Measurements from ENCODE around the gene CCBE1. TPM values are rescaled to one million over a fixed set of nuclear protein-coding genes. Genes with fewer than 3 reads are reported as not detected.

The CCBE1 gene
- total and polyA plus RNA-seq, 5 donors: 0.48 to 3.5 (median 1.1) TPM

DNA sequence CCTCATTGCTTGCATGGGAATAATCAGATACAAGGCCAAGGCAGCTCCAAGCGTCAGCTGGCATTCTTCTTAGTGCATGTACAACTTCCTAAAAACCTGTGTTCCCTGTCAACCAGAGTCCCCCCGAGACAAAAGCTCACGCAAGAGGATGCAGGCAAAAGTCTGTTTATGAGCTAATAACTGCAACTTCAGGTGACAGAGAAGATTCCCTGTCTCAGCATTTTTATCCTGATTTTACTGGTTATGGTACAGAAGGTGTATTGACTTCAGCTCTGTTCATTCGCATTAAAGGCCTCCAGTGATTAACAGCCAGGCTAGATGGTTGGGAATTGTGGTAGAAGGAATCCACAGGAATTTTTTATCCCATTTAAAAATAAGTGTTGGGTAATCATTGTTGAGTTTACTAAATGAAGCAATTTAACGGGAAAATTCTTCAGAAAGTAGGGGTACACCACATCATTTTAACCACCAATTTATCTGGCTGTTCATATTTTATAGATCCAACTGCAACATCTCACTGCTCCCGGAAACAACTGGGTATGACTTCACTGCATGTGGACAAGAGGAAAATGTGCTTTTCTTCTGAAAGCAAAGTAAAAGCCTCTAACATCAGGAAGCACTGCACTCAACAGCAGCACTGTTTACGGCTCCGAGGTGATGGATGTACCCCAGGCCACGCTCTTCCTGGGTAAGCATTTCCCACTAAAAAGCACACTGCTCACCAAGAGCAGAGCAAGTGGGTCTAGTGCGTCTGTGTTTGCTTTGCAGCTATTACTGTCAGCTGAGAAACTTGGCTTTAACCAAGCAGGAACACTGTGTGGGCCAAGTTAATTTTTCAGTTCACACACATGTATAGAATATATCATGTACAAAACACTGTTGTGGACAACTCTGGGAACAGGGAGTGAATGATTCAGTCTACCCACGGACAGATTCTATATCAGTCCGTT lies 31.9 kb downstream of the CCBE1 start:
- intact Hi-C loops (cut with DNase I): no loop called here
- WGBS: 57% methylated on average over 12 of the region's 12 CpGs
- H3K9me3 ChIP-seq (ENCODE audit: control insufficient read depth, low read length): no peaks in the 10 kb centered on the region
- no peaks in the 10 kb centered on the region for H3K27me3 ChIP-seq (ENCODE audit: control insufficient read depth, insufficient read depth)
- DNase-seq (no peak), ATAC-seq (peak in 1 of 2 donors; percentile 11)
- H3K4me3 ChIP-seq (ENCODE audit: low read length): no peak overlapping the region
- no peak overlapping the region for H3K27ac ChIP-seq (ENCODE audit: low read length)
- no peaks in the 10 kb centered on the region for H3K4me1 ChIP-seq (ENCODE audit: control insufficient read depth, insufficient read depth, low read length)

DNA sequence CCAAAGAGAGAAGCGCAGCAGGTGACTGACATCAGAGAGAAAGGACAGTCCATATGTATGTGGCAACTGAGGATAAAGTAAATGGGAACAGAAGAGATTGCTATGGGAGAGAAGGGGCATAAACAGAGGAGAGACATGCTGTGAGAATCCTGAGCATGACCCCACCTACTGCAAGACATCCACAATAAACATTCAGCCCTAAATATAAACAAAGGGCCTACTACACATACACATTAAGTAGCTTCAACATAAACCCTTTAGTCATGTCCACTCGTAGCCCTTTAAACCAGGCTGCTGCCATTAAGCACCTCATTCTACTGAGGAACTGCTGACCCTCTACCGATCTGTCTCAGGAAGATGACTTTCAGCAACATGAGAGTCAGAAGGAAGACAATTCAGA lies 32.9 kb downstream of the CCBE1 start:
- H3K27me3 ChIP-seq (ENCODE audit: control insufficient read depth, insufficient read depth): no peaks in the 10 kb centered on the region
- no peak overlapping the region for H3K4me3 ChIP-seq (ENCODE audit: low read length)
- WGBS: 86% methylated on average over 3 of the region's 3 CpGs
- ATAC-seq: no peak
- DNase-seq: no peak
- no peak overlapping the region for H3K27ac ChIP-seq (ENCODE audit: low read length)
- H3K9me3 ChIP-seq (ENCODE audit: control insufficient read depth, low read length): no peaks in the 10 kb centered on the region
- intact Hi-C loops (cut with DNase I): no loop called here
- no peaks in the 10 kb centered on the region for H3K4me1 ChIP-seq (ENCODE audit: control insufficient read depth, insufficient read depth, low read length)

DNA sequence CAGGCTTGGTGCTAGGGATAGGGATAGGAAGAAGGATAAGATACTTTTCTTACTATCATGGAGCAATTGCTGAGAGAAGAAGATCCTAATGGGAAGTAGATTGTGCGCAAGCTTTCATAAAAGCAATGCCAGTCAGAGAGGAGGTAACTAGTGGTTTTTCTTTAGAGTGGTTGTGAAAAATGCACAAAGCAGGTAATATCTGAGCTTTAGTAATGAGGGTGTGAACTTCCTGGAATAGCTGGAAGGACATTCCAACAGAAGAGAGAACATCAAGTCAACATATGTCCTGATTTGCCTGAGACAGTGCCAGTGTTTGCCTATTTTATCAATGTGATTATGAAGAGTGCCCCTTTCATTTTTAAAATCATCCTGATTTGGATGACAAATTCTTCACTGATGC lies 34.1 kb downstream of the CCBE1 start:
- no peaks in the 10 kb centered on the region for H3K27me3 ChIP-seq (ENCODE audit: control insufficient read depth, insufficient read depth)
- H3K4me1 ChIP-seq (ENCODE audit: control insufficient read depth, insufficient read depth, low read length): no peaks in the 10 kb centered on the region
- DNase-seq (no peak), ATAC-seq (no peak)
- WGBS: 97% methylated on average over 1 of the region's 1 CpG
- H3K4me3 ChIP-seq (ENCODE audit: low read length): no peak overlapping the region
- no peak overlapping the region for H3K27ac ChIP-seq (ENCODE audit: low read length)
- H3K9me3 ChIP-seq (ENCODE audit: control insufficient read depth, low read length): no peaks in the 10 kb centered on the region
- intact Hi-C loops (cut with DNase I): no loop called here

DNA sequence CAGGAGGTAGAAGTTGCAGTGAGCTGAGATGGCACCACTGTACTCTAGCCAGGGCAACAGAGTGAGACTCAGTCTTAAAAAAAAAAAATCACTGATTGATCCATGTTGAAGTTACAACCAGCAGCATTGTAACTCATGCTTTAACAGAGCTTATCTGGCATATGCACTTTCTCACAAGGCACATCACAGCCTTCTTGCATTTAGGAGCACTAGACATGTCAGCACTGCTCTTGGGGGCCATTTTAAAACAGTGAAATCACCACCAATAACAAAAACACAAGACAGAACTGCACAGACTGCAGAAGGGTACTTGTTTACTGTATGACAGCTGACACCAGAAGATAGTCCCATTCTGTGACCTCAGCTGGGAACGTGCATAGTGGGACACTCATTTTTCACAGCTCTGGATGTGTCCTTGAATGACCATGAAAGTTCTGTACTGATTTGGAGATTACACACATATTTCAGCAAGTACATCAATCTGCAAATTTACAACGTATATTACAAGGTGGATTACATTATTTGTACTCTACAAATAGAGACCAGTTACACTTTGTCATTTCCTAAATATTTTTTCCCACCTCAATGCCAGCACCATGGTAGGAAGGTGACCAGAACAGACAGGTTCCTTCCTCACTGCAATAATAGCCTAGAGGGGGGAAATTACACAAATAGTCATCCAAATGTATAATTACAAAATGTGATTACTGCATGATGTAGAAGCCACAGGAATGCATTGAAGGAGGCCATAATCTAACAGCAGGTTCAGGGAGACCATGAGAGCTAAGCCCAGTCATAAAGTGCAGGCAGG lies 35.1 kb downstream of the CCBE1 start:
- ATAC-seq: no peak
- H3K4me3 ChIP-seq (ENCODE audit: low read length): no peak overlapping the region
- H3K27me3 ChIP-seq (ENCODE audit: control insufficient read depth, insufficient read depth): no peaks in the 10 kb centered on the region
- intact Hi-C loops (cut with DNase I): no loop called here
- no peak overlapping the region for H3K27ac ChIP-seq (ENCODE audit: low read length)
- 52% methylated on average over 2 of the region's 2 CpGs for WGBS
- no peak for DNase-seq
- no peaks in the 10 kb centered on the region for H3K9me3 ChIP-seq (ENCODE audit: control insufficient read depth, low read length)
- H3K4me1 ChIP-seq (ENCODE audit: control insufficient read depth, insufficient read depth, low read length): no peaks in the 10 kb centered on the region

DNA sequence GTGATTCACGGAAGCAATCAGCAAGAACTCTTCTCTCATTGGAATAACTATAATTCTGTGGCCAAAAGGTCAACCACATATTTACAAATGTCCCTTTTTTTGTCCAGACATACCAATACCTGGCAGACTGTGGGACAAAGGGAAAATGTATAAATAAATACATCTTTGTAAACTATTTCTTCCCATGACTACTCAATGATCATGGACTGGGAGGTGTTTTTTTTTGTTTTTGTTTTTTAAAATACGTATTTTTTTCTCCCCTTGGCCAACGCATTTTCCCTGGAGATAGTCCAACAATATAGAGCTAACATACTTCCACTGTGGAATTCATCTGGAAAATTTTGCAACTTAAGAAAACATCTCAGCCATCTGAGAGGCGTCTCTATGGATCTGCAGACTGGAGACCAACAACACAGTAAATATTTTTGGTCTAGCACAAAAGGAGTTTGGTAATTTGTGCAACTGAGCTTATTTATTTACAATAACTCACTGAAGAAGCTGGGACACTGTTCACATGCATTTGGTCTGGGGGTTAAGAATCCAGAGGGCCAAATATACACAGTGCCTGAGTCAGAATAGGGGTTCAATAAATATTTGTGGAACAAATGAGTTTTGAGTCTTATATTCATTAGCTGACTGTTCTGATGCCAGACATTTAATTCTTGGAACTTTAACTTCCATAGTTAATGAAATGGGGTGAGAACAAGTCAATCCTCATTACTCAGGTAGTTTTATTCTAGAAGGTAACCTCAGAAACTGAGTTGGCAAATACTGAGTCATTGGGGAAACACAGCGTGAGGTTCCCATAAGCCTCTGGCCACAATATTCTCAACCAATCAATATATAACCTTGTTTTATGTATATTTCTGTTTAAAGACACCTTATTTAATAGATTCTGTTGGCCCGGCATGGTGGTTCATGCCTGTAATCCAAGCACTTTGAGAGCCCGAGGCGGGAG lies 36.2 kb downstream of the CCBE1 start:
- H3K4me3 ChIP-seq (ENCODE audit: low read length): no peak overlapping the region
- DNase-seq: no peak
- intact Hi-C loops (cut with DNase I): no loop called here
- 72% methylated on average over 8 of the region's 8 CpGs for WGBS
- H3K27me3 ChIP-seq (ENCODE audit: control insufficient read depth, insufficient read depth): no peaks in the 10 kb centered on the region
- no peak overlapping the region for H3K27ac ChIP-seq (ENCODE audit: low read length)
- H3K9me3 ChIP-seq (ENCODE audit: control insufficient read depth, low read length): no peaks in the 10 kb centered on the region
- no peaks in the 10 kb centered on the region for H3K4me1 ChIP-seq (ENCODE audit: control insufficient read depth, insufficient read depth, low read length)
- no peak for ATAC-seq

DNA sequence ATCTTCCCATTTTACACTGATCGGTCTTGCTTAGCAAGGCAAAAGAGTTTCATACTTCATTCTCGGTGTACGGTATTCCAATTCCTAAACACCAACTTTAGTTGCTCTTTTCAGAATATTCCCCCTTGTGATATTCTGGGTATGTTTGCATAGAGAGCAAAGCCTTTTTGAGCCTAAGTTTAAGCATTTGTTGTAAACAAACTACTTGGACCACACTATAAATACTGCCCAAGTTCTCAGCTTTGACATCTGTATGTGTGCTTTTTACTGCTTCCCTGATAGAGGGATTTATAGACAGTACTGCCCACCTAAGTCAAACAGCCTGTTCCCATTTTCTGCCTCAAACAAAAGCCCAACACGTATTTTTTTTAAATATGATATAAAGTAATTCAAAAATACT lies 36.9 kb downstream of the CCBE1 start:
- H3K4me3 ChIP-seq (ENCODE audit: low read length): no peak overlapping the region
- no peak for DNase-seq
- H3K27ac ChIP-seq (ENCODE audit: low read length): no peak overlapping the region
- H3K4me1 ChIP-seq (ENCODE audit: control insufficient read depth, insufficient read depth, low read length): no peaks in the 10 kb centered on the region
- ATAC-seq: no peak
- no peaks in the 10 kb centered on the region for H3K9me3 ChIP-seq (ENCODE audit: control insufficient read depth, low read length)
- WGBS: 65% methylated on average over 4 of the region's 4 CpGs
- intact Hi-C loops (cut with DNase I): no loop called here
- H3K27me3 ChIP-seq (ENCODE audit: control insufficient read depth, insufficient read depth): no peaks in the 10 kb centered on the region

DNA sequence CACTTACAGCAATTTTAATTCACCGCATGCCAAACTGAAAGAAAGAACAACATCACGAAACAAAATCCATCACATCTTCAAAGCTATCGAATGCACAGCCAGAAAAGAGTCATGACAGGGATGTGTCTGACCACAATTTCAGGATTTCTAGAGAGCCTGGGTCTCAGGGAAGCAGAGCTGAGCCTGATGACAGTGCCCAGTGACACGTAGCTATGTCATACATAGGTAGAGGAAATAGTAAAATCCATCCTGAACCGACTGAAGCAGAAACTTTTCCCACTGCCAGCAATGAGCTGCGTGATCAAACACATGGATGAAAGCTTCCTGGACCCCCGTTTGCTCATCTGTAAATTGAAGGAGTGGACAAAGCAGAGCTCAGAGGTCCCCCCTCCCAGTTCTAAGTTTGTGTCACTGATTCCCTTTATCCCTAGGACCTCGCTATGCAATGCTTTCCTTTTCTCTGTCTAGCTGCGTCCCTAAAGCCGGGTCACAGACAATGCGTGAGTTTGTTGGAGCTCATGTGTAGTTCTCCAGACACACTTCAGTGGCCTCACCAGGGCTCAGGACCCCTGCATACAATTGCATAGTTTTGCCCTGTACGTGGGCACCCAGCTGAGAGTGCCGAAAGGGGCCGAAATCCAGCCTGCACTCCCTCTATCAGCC lies 37.6 kb downstream of the CCBE1 start:
- no peak for ATAC-seq
- H3K4me1 ChIP-seq (ENCODE audit: control insufficient read depth, insufficient read depth, low read length): no peaks in the 10 kb centered on the region
- no peaks in the 10 kb centered on the region for H3K27me3 ChIP-seq (ENCODE audit: control insufficient read depth, insufficient read depth)
- H3K27ac ChIP-seq (ENCODE audit: low read length): no peak overlapping the region
- DNase-seq: no peak
- H3K4me3 ChIP-seq (ENCODE audit: low read length): no peak overlapping the region
- 56% methylated on average over 14 of the region's 14 CpGs for WGBS
- no peaks in the 10 kb centered on the region for H3K9me3 ChIP-seq (ENCODE audit: control insufficient read depth, low read length)
- intact Hi-C loops (cut with DNase I): no loop called here

DNA sequence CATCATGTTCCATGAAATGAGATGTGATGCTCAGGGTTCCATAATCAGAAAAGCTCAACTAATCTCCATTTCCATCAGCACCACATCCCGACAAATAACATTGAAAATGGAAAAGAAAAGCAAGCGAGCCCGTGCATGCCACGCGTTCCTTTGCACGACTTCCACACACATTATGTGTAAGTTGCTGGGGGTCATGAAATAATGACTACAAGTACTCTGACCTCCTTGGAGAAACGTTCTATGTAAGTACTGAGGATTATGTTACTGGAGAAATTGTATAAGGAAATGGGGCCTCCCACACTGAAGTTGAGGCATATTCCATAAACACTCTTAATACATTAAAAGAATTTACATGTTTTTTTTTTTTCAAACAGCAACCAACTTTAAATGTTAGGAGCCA lies 38.3 kb downstream of the CCBE1 start:
- Histone ChIP-seq H3K27me3 (ENCODE audit: control insufficient read depth, insufficient read depth) (no peaks in the 10 kb centered on the region), H3K4me3 (ENCODE audit: low read length) (no peak overlapping the region), H3K9me3 (ENCODE audit: control insufficient read depth, low read length) (no peaks in the 10 kb centered on the region), H3K4me1 (ENCODE audit: control insufficient read depth, insufficient read depth, low read length) (no peaks in the 10 kb centered on the region), H3K27ac (ENCODE audit: low read length) (no peak overlapping the region)
- ATAC-seq (no peak), DNase-seq (no peak)
- intact Hi-C loops (cut with DNase I): no loop called here
- 89% methylated on average over 7 of the region's 7 CpGs for WGBS

DNA sequence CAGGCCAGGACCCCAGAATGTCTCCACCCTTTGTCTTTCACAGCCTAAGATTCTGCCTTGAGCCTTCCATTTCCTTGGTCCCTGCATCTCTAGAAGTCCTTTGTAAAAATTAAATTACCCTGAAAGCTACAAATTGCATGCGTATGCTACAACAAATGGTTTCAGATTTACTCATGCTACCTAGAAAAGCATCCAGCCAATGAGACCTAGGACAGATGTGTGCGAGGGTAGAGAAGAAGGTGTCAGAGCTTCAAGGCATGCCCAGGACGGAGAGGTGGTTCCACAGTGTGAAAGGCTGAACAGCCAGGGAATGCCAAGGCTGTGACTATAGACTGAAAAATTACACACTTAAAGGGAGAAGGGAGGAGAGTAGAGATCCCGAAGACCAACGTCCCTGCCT lies 40.2 kb downstream of the CCBE1 start:
- DNase-seq: no peak
- ATAC-seq: no peak
- no peaks in the 10 kb centered on the region for H3K4me1 ChIP-seq (ENCODE audit: control insufficient read depth, insufficient read depth, low read length)
- H3K27me3 ChIP-seq (ENCODE audit: control insufficient read depth, insufficient read depth): no peaks in the 10 kb centered on the region
- H3K4me3 ChIP-seq (ENCODE audit: low read length): no peak overlapping the region
- WGBS: 91% methylated on average over 5 of the region's 5 CpGs
- intact Hi-C loops (cut with DNase I): no loop called here
- H3K9me3 ChIP-seq (ENCODE audit: control insufficient read depth, low read length): no peaks in the 10 kb centered on the region
- no peak overlapping the region for H3K27ac ChIP-seq (ENCODE audit: low read length)

DNA sequence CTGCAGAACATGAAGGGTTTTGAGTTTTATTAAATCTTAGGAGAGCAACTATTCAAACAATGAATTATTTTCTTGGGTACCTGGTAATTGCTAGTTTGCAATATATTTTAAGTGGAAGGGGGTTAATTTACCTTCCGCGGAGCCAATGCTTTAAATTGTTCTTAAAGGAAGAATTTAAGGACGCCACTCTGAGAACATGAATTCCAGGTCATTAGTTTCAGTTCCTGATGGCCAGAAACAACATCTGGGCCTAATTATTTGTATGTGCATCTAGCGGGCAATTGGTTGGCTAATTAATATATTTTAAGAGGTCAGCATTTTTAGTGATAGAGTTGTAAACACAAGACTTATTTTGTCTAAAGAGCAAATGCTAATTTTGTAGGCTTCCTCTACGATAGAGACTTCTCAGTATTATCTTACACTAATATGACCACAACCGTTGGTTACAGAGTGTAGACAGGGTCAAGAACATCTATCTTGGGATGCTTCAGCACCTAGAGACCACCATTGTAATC lies 40.8 kb downstream of the CCBE1 start:
- DNase-seq (no peak), ATAC-seq (no peak)
- no peak overlapping the region for H3K27ac ChIP-seq (ENCODE audit: low read length)
- intact Hi-C loops (cut with DNase I): no loop called here
- no peaks in the 10 kb centered on the region for H3K27me3 ChIP-seq (ENCODE audit: control insufficient read depth, insufficient read depth)
- H3K4me1 ChIP-seq (ENCODE audit: control insufficient read depth, insufficient read depth, low read length): no peaks in the 10 kb centered on the region
- H3K4me3 ChIP-seq (ENCODE audit: low read length): no peak overlapping the region
- H3K9me3 ChIP-seq (ENCODE audit: control insufficient read depth, low read length): no peaks in the 10 kb centered on the region
- WGBS: 84% methylated on average over 6 of the region's 6 CpGs
